Hepatocyte (in vitro differentiated cells): Measurements from ENCODE around the gene ANKEF1. TPM values are rescaled to one million over a fixed set of nuclear protein-coding genes. Genes with fewer than 3 reads are reported as not detected.
A peak's percentile ranks its signal among the peaks of the same experiment; 100 is the strongest.
"Not testable (repeated sequence)": the region's sequence is repeated elsewhere in the genome, so short reads cannot be mapped to it uniquely, and the experiment has no call there.

Source experiments
- DNase-seq: peaks from one replicate; pipeline ENCODE4 v3.0.0-alpha.2; 2016; ENCODE audit warnings: low spot score
- H2AFZ ChIP-seq: fragments of 200-600 bp; sonication (generic); 2 replicates; pipeline ENCODE4 v1.6.0; 2016; ENCODE audit warnings: antibody characterized with exemption, mild to moderate bottlenecking
- H3K27ac ChIP-seq: fragments of 200-600 bp; sonication (generic); 2 replicates; pipeline ENCODE4 v1.5.1; 2016; ENCODE audit warnings: mild to moderate bottlenecking
- H3K27me3 ChIP-seq: fragments of 200-600 bp; sonication (generic); 2 replicates; pipeline ENCODE4 v1.6.1; 2016
- H3K36me3 ChIP-seq: fragments of 200-600 bp; sonication (generic); replicated peaks from 2 replicates; pipeline ENCODE4 v1.5.1; 2016; ENCODE audit warnings: low read depth; ENCODE audit not compliant: insufficient read depth
- H3K4me1 ChIP-seq: fragments of 200-600 bp; sonication (generic); 2 replicates; pipeline ENCODE4 v1.5.1; 2016; ENCODE audit warnings: mild to moderate bottlenecking, moderate library complexity; ENCODE audit not compliant: insufficient read depth
- H3K4me2 ChIP-seq: fragments of 200-600 bp; sonication (generic); 2 replicates; pipeline ENCODE4 v1.6.0; 2016
- H3K4me3 ChIP-seq: fragments of 200-600 bp; sonication (generic); 2 replicates; pipeline ENCODE4 v1.5.1; 2016; ENCODE audit warnings: mild to moderate bottlenecking
- H3K79me2 ChIP-seq: fragments of 200-600 bp; sonication (generic); 2 replicates; pipeline ENCODE4 v1.6.0; 2017; ENCODE audit warnings: mild to moderate bottlenecking
- H3K9me2 ChIP-seq: fragments of 200-600 bp; sonication (generic); replicated peaks from 2 replicates; pipeline ENCODE4 v1.6.0; 2017; ENCODE audit warnings: mild to moderate bottlenecking; ENCODE audit not compliant: insufficient read depth
- H3K9me3 ChIP-seq: fragments of 200-600 bp; sonication (generic); 2 replicates; pipeline ENCODE4 v1.5.1; 2016; ENCODE audit warnings: low read depth, mild to moderate bottlenecking
- H4K20me1 ChIP-seq: fragments of 200-600 bp; sonication (generic); 2 replicates; pipeline ENCODE4 v1.6.0; 2016; ENCODE audit warnings: mild to moderate bottlenecking; ENCODE audit not compliant: insufficient read depth, poor library complexity, severe bottlenecking
- EZH2 ChIP-seq: fragments of 200-600 bp; sonication (generic); IDR thresholded peaks from 2 replicates; pipeline ENCODE4 v1.6.1; 2016; ENCODE audit warnings: antibody characterized with exemption, mild to moderate bottlenecking, borderline replicate concordance
- EZH2phosphoT487 ChIP-seq: fragments of 200-600 bp; sonication (generic); IDR thresholded peaks from one replicate; pipeline ENCODE4 v1.6.1; 2018; ENCODE audit warnings: antibody characterized with exemption, mild to moderate bottlenecking, low read depth, moderate library complexity; ENCODE audit not compliant: unreplicated experiment, severe bottlenecking
- WGBS: methylation state at CpG from one replicate; pipeline ENCODE4 v1.1.6; 2016; ENCODE audit warnings: low lambda C conversion rate; ENCODE audit errors: missing lambda C conversion rate; 5-methylcytosine and 5-hydroxymethylcytosine counted together
- polyA plus RNA-seq: library from polyadenylated mRNA; unstranded; fragments of >200 nt; fragmentation: Nextera tagmentation; extraction: Ambion mirVana; gene quantifications from 2 replicates; pipeline ENCODE4 v1.2.1, GENCODE V29; 2016
- total RNA-seq: library from RNA; depleted of rRNA; stranded (reverse); fragments of >200 nt; gene quantifications from 2 replicates; pipeline ENCODE4 v1.2.3, GENCODE V29; 2014
- TF ChIP-seq, protein P1 (sequence below): fragments of 200-600 bp; sonication (generic); IDR thresholded peaks from 2 replicates; pipeline ENCODE4 v1.5.1; 2016; ENCODE audit warnings: antibody characterized with exemption, mild to moderate bottlenecking; ENCODE audit not compliant: poor library complexity

The ANKEF1 gene
- total and polyA plus RNA-seq, 2 experiments from 2014 or later = 1.2 to 4.7 TPM

DNA sequence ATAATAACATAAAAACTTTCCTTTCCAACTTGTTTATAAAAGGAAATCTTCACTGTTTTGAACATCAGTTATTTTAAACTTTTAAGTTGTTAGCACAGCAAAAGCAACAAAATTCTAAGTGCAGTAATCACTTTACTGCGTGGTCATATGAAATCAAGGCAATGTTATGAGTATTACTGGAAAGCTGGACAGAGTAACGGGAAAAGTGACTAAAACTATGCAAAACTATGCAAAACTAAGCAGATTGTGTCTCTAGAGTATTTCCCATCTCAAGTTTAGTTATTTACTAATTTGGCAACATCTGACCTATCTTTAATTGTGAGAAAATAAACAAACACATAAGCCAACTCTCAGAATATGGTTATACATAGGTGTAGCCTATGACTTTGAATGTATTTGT, 10.9 kb upstream of the ANKEF1 start:
- Histone ChIP-seq H3K4me1 (no peaks in the 10 kb centered on the region), H3K79me2 (no peaks in the 10 kb centered on the region), H4K20me1 (no peaks in the 10 kb centered on the region), H2AFZ (no peak overlapping the region), H3K4me2 (no peak overlapping the region), H3K9me3 (no peaks in the 10 kb centered on the region), H3K27me3 (no peaks in the 10 kb centered on the region), H3K9me2 (no peaks in the 10 kb centered on the region), H3K36me3 (no peaks in the 10 kb centered on the region), H3K27ac (no peak overlapping the region), H3K4me3 (no peak overlapping the region)
- 77% methylated on average over 2 of the region's 2 CpGs for WGBS
- no peak for DNase-seq
- TF ChIP-seq EZH2 (no peak), EZH2phosphoT487 (no peak)
- TF ChIP-seq, protein P1, sequence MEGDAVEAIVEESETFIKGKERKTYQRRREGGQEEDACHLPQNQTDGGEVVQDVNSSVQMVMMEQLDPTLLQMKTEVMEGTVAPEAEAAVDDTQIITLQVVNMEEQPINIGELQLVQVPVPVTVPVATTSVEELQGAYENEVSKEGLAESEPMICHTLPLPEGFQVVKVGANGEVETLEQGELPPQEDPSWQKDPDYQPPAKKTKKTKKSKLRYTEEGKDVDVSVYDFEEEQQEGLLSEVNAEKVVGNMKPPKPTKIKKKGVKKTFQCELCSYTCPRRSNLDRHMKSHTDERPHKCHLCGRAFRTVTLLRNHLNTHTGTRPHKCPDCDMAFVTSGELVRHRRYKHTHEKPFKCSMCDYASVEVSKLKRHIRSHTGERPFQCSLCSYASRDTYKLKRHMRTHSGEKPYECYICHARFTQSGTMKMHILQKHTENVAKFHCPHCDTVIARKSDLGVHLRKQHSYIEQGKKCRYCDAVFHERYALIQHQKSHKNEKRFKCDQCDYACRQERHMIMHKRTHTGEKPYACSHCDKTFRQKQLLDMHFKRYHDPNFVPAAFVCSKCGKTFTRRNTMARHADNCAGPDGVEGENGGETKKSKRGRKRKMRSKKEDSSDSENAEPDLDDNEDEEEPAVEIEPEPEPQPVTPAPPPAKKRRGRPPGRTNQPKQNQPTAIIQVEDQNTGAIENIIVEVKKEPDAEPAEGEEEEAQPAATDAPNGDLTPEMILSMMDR = no peak

DNA sequence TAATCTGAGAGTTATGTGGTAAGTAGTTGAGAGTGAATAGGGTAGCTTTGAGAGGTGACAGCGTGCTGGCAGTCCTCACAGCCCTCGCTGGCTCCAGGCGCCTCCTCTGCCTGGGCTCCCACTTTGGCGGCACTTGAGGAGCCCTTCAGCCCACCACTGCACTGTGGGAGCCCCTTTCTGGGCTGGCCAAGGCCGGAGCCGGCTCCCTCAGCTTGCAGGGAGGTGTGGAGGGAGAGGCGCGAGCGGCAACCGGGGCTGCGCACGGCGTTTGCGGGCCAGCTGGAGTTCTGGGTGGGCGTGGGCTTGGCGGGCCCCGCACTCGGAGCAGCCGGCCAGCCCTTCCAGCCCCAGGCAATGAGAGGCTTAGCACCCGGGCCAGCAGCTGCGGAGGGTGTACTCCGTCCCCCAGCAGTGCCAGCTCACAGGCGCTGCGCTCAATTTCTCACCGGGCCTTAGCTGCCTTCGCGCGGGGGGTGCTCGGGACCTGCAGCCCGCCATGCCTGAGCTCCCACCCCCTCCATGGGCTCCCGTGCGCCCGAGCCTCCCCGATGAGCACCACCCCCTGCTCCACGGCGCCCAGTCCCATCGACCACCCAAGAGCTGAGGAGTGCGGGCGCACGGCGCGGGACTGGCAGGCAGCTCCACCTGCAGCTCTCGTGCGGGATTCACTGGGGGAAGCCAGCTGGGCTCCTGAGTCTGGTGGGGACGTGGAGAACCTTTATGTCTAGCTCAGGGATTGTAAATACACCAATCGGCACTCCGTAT, 3.2 kb upstream of the ANKEF1 start:
- H3K79me2 ChIP-seq, H3K4me1 ChIP-seq, H4K20me1 ChIP-seq, H3K36me3 ChIP-seq, H3K9me2 ChIP-seq, H3K27ac ChIP-seq, H2AFZ ChIP-seq, DNase-seq, H3K4me2 ChIP-seq, H3K27me3 ChIP-seq, H3K9me3 ChIP-seq, H3K4me3 ChIP-seq: not testable (repeated sequence)
- WGBS = 95% methylated on average over 27 of the region's 47 CpGs

DNA sequence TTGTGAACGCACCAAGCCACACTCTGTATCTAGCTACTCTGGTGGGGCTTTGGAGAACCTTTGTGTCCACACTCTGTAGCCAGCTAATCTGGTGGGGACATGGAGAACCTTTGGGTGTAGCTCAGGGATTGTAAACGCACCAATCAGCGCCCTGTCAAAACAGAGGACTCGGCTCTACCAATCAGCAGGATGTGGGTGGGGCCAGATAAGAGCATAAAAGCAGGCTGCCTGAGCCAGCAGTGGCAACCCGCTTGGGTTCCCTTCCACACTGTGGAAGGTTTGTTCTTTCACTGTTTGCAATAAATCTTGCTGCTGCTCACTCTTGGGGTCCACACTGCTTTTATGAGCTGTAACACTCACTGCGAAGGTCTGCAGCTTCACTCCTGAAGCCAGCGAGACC, 2.5 kb upstream of the ANKEF1 start:
- not testable (repeated sequence) for H3K27ac ChIP-seq, H4K20me1 ChIP-seq, H3K9me3 ChIP-seq, H3K4me1 ChIP-seq, H2AFZ ChIP-seq, DNase-seq, H3K79me2 ChIP-seq, H3K9me2 ChIP-seq, H3K4me3 ChIP-seq, H3K4me2 ChIP-seq, H3K36me3 ChIP-seq, H3K27me3 ChIP-seq
- 92% methylated on average over 7 of the region's 7 CpGs for WGBS

DNA sequence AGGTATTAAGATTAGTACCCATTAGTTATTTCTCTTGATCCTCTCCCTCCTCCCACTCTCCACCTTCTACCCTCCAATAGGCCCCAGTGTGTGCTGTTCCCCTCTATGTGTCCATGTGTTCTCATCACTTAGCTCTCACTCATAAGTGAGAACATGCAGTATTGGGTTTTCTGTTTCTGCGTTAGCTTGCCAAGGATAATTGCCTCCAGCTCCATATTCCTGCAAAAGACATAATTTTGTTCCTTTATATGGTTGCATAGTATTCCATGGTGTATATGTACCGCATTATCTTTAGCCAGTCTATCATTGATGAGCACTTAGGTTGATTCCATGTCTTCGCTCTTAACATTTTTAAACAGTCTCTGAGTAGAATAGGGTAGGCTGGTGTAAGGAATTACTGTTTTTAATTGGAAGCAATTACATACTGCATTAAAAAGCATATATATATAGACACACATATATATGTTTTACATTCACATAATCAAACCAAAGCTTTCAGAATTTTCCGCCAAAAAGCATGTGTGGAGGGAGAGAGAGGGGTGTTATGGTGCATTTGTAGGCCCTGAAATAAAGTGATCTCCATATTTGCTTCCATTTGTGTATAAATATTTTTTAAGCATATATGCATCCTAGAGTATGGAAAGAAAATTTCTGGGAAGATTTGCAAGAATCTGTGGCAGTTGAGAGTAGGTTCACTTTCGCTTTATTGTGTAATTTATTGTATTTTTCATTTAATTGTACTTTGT, 709 bp upstream of the ANKEF1 start:
- Histone ChIP-seq H3K4me1 (no peaks in the 10 kb centered on the region), H3K4me2 (peak overlapping the region; percentile 87), H3K9me3 (no peaks in the 10 kb centered on the region), H3K27ac (no peak overlapping the region), H4K20me1 (no peaks in the 10 kb centered on the region), H3K36me3 (no peaks in the 10 kb centered on the region), H3K79me2 (no peaks in the 10 kb centered on the region), H3K9me2 (no peaks in the 10 kb centered on the region), H3K27me3 (peaks cover 3% of the 10 kb centered on the region), H3K4me3 (no peak overlapping the region), H2AFZ (peak overlapping the region; percentile 35)
- TF ChIP-seq EZH2 = no peak
- no peak for DNase-seq
- 86% methylated on average over 5 of the region's 5 CpGs for WGBS

DNA sequence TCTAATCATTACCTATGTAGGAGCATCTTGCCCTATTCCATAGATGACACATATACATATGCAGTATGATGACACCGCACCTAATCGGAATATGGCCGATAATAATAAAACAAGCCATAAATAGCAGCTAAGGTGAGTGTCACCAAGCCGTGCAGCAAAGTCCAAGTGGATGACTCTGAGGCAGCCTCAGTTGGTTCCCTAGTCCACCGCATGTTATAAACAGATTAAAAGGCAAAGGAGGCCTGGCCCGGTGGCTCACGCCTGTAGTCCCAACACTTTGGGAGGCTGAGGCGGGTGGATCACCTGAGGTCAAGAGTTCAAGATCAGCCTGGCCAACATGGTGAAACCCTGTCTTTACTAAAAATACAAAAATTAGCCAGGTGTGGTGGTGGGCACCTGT, 1.5 kb downstream of the ANKEF1 start:
- H3K4me3 ChIP-seq, H3K4me1 ChIP-seq: not testable (repeated sequence)
- WGBS = 98% methylated on average over 8 of the region's 8 CpGs

More for the DNA sequence above, 1.5 kb downstream of the ANKEF1 start:
- H3K79me2 ChIP-seq, H3K9me3 ChIP-seq, H3K36me3 ChIP-seq, H3K27me3 ChIP-seq, H3K9me2 ChIP-seq, H2AFZ ChIP-seq, DNase-seq, H4K20me1 ChIP-seq, H3K4me2 ChIP-seq, H3K27ac ChIP-seq: not testable (repeated sequence)
